ENCODE results near the gene FHL3. TPM values are rescaled to one million over a fixed set of nuclear protein-coding genes. Genes with fewer than 3 reads are reported as not detected.

FHL3 gene
- polyA plus RNA-seq, 2 of the 4 experiments (the other 2 are of a cell fraction), result 1.4 to 5.4 TPM

DNA sequence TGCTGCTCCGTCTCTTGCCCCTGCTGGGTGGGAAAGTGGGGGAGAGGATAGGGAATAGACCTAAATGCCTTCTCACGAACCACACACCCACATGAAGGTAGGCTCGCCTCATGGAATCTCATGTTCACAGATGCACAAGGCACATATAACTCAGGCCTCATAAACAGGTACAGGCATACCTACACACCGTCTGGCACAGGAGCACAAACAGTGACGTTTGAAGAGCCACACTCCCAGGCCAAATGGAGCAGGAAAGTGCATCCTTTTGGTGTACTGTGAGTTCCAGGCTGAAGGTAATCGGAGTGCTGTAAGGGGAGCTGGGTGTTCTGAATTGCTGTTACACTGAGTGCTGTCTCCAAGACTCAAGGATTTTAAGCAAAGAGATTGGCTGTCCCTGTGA lies 20.4 kb upstream of the FHL3 start:
- FAIRE-seq, result no peak
- no peak overlapping the region for H3K27ac ChIP-seq
- 94% methylated on average over 6 of the region's 6 CpGs for WGBS (ENCODE audit: missing lambda C conversion rate)
- H3K4me3 ChIP-seq, result no peak overlapping the region
- no peak for ATAC-seq
- DNase-seq (ENCODE audit: low read depth in 1 of 2, low spot score in 1 of 2), result no peak
- no peaks in the 10 kb centered on the region for H3K9me3 ChIP-seq
- CTCF ChIA-PET, result interaction anchor here (1.2 to 3.8 kb wide), 10 partner anchors 8 to 811 kb away, joined by 4 to 31 read pairs (median 8); partner anchors contain the start of genes SF3A3 and UTP11
- 0 out of 3 replicates have a peak, but pooled peaks cover 3% of the 10 kb centered on the region for H3K4me1 ChIP-seq
- H3K4me2 ChIP-seq, result no peak overlapping the region
- TF ChIP-seq RARB (CRISPR knock-in tag; IDR thresholded peaks at IDR 0.05) (no peak), MAZ (IDR thresholded peaks at IDR 0.05; ENCODE audit: borderline replicate concordance, low read depth, low read length) (no peak), ZFP36 (IDR thresholded peaks at IDR 0.05; ENCODE audit: borderline replicate concordance, partially characterized antibody) (no peak), NPAS2 (CRISPR knock-in tag; IDR thresholded peaks at IDR 0.05; ENCODE audit: borderline replicate concordance) (no peak), ZSCAN20 (CRISPR knock-in tag; IDR thresholded peaks at IDR 0.05) (no peak), FOSB (CRISPR knock-in tag; IDR thresholded peaks at IDR 0.05) (no peak), HDAC2 (IDR thresholded peaks at IDR 0.05) (no peak), SREBF2 (IDR thresholded peaks at IDR 0.05) (no peak), ZNF302 (CRISPR knock-in tag; IDR thresholded peaks at IDR 0.05) (no peak), KDM1A (IDR thresholded peaks at IDR 0.05; ENCODE audit: low read depth) (no peak)
- TF ChIP-seq, protein P1, sequence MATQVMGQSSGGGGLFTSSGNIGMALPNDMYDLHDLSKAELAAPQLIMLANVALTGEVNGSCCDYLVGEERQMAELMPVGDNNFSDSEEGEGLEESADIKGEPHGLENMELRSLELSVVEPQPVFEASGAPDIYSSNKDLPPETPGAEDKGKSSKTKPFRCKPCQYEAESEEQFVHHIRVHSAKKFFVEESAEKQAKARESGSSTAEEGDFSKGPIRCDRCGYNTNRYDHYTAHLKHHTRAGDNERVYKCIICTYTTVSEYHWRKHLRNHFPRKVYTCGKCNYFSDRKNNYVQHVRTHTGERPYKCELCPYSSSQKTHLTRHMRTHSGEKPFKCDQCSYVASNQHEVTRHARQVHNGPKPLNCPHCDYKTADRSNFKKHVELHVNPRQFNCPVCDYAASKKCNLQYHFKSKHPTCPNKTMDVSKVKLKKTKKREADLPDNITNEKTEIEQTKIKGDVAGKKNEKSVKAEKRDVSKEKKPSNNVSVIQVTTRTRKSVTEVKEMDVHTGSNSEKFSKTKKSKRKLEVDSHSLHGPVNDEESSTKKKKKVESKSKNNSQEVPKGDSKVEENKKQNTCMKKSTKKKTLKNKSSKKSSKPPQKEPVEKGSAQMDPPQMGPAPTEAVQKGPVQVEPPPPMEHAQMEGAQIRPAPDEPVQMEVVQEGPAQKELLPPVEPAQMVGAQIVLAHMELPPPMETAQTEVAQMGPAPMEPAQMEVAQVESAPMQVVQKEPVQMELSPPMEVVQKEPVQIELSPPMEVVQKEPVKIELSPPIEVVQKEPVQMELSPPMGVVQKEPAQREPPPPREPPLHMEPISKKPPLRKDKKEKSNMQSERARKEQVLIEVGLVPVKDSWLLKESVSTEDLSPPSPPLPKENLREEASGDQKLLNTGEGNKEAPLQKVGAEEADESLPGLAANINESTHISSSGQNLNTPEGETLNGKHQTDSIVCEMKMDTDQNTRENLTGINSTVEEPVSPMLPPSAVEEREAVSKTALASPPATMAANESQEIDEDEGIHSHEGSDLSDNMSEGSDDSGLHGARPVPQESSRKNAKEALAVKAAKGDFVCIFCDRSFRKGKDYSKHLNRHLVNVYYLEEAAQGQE (IDR thresholded peaks at IDR 0.05), result no peak
- POLR2A ChIA-PET, result no interaction called here

GRCh38 chr1:38025233-38025632 lies 19.9 kb upstream of the FHL3 start:
- TF ChIP-seq HDAC2 (IDR thresholded peaks at IDR 0.05), result no peak
- TF ChIP-seq FOSL2 (IDR thresholded peaks at IDR 0.05), result no peak
- no peak for TF ChIP-seq FOSL2 (CRISPR knock-in tag; IDR thresholded peaks at IDR 0.05)
- no peak for TF ChIP-seq ZFP36 (IDR thresholded peaks at IDR 0.05; ENCODE audit: borderline replicate concordance, partially characterized antibody)
- no peak for TF ChIP-seq KDM5A (IDR thresholded peaks at IDR 0.05)
- TF ChIP-seq MYC (IDR thresholded peaks at IDR 0.05; ENCODE audit: borderline replicate concordance, low read length), result no peak
- no peak for TF ChIP-seq JUNB (IDR thresholded peaks at IDR 0.05)
- TF ChIP-seq, protein P2, sequence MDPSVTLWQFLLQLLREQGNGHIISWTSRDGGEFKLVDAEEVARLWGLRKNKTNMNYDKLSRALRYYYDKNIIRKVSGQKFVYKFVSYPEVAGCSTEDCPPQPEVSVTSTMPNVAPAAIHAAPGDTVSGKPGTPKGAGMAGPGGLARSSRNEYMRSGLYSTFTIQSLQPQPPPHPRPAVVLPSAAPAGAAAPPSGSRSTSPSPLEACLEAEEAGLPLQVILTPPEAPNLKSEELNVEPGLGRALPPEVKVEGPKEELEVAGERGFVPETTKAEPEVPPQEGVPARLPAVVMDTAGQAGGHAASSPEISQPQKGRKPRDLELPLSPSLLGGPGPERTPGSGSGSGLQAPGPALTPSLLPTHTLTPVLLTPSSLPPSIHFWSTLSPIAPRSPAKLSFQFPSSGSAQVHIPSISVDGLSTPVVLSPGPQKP (IDR thresholded peaks at IDR 0.05; ENCODE audit: low read depth, low read length), result no peak
- no peak for TF ChIP-seq HOXB5 (CRISPR knock-in tag; IDR thresholded peaks at IDR 0.05)
- no peak for TF ChIP-seq CHD2 (IDR thresholded peaks at IDR 0.05; ENCODE audit: low read length, partially characterized antibody)
- TF ChIP-seq MAZ (IDR thresholded peaks at IDR 0.05; ENCODE audit: borderline replicate concordance, low read depth, low read length), result no peak
- TF ChIP-seq MAFK (IDR thresholded peaks at IDR 0.05; ENCODE audit: partially characterized antibody), result no peak
- no peak for TF ChIP-seq POLR2AphosphoS2 (conservative IDR thresholded peaks at IDR 0.05; ENCODE audit: low read length)
- TF ChIP-seq SMC3 (IDR thresholded peaks at IDR 0.05), result no peak
- no peak for TF ChIP-seq RAD21 (conservative IDR thresholded peaks at IDR 0.05 in 1 of 2, IDR thresholded peaks at IDR 0.05 in 1 of 2)
- TF ChIP-seq, protein P3, sequence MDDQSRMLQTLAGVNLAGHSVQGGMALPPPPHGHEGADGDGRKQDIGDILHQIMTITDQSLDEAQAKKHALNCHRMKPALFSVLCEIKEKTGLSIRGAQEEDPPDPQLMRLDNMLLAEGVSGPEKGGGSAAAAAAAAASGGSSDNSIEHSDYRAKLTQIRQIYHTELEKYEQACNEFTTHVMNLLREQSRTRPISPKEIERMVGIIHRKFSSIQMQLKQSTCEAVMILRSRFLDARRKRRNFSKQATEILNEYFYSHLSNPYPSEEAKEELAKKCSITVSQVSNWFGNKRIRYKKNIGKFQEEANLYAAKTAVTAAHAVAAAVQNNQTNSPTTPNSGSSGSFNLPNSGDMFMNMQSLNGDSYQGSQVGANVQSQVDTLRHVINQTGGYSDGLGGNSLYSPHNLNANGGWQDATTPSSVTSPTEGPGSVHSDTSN (IDR thresholded peaks at IDR 0.05), result no peak
- no peak for TF ChIP-seq RFX5 (IDR thresholded peaks at IDR 0.05)
- ATAC-seq (no peak), DNase-seq (ENCODE audit: low read depth in 1 of 2, low spot score in 1 of 2) (no peak), FAIRE-seq (no peak)
- POLR2A ChIA-PET, result no interaction called here
- 100% methylated on average over 2 of the region's 2 CpGs for WGBS (ENCODE audit: missing lambda C conversion rate)
- Histone ChIP-seq H3K4me1 (0 out of 3 replicates have a peak, but pooled peaks cover 1% of the 10 kb centered on the region), H3K4me3 (no peak overlapping the region), H3K27ac (no peak overlapping the region), H3K4me2 (no peak overlapping the region), H3K9me3 (no peaks in the 10 kb centered on the region)
- CTCF ChIA-PET, result interaction anchor here (0.6 to 3.1 kb wide), 7 partner anchors 9 to 816 kb away, joined by 3 to 21 read pairs (median 5); partner anchors contain the start of genes SF3A3 and UTP11
